ENCODE measurements around the gene PARP8. TPM values are rescaled to one million over a fixed set of nuclear protein-coding genes. Genes with fewer than 3 reads are reported as not detected.

Gene PARP8
- polyA plus RNA-seq, 1 donor (not counting 4 experiments of a cell fraction or from before 2014, with no cell fraction given), result 29.1 TPM

- no peak overlapping the region for H3K4me2 ChIP-seq (ENCODE audit: control insufficient read depth, extremely low read depth, insufficient read depth, low read depth, low read length)
- no peaks in the 10 kb centered on the region for H3K9me1 ChIP-seq (ENCODE audit: control insufficient read depth, extremely low read depth, insufficient read depth, low read length)
- FAIRE-seq, result no peak
- H3K9ac ChIP-seq (ENCODE audit: control insufficient read depth, extremely low read depth, insufficient read depth, low read length), result no peak overlapping the region
- no peaks in the 10 kb centered on the region for H4K20me1 ChIP-seq (ENCODE audit: control insufficient read depth, extremely low read depth, insufficient read depth, low read length)
- dilution Hi-C loops (cut with MboI; ENCODE audit: extremely low pct_ligation_motif_present, low sequenced_read_pairs), result no loop called here
- H3K27ac ChIP-seq (ENCODE audit: control insufficient read depth, insufficient read depth, low read length), result no peak overlapping the region
- H3K9me3 ChIP-seq (ENCODE audit: control insufficient read depth, low read depth, low read length), result no peaks in the 10 kb centered on the region
- H3K79me2 ChIP-seq (ENCODE audit: control insufficient read depth, insufficient read depth, low read length), result no peaks in the 10 kb centered on the region
- no peaks in the 10 kb centered on the region for H3K36me3 ChIP-seq (ENCODE audit: control insufficient read depth in 2 of 2, extremely low read depth in 1 of 2, insufficient read depth in 2 of 2, low read length in 2 of 2)
- no peaks in the 10 kb centered on the region for H3K4me1 ChIP-seq (ENCODE audit: control insufficient read depth, extremely low read depth, insufficient read depth, low read length)
- no peak overlapping the region for H3K4me3 ChIP-seq (ENCODE audit: control insufficient read depth in 2 of 3, extremely low read depth in 1 of 3, insufficient read depth in 2 of 3, low read depth in 1 of 3, low read length in 3 of 3)
- H2AFZ ChIP-seq (ENCODE audit: control insufficient read depth, low read length), result no peak overlapping the region
- H3K27me3 ChIP-seq (ENCODE audit: control insufficient read depth, extremely low read depth, insufficient read depth, low read length), result no peaks in the 10 kb centered on the region
- TF ChIP-seq, protein P1, sequence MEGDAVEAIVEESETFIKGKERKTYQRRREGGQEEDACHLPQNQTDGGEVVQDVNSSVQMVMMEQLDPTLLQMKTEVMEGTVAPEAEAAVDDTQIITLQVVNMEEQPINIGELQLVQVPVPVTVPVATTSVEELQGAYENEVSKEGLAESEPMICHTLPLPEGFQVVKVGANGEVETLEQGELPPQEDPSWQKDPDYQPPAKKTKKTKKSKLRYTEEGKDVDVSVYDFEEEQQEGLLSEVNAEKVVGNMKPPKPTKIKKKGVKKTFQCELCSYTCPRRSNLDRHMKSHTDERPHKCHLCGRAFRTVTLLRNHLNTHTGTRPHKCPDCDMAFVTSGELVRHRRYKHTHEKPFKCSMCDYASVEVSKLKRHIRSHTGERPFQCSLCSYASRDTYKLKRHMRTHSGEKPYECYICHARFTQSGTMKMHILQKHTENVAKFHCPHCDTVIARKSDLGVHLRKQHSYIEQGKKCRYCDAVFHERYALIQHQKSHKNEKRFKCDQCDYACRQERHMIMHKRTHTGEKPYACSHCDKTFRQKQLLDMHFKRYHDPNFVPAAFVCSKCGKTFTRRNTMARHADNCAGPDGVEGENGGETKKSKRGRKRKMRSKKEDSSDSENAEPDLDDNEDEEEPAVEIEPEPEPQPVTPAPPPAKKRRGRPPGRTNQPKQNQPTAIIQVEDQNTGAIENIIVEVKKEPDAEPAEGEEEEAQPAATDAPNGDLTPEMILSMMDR (optimal IDR thresholded peaks at IDR 0.05 in 1 of 3, IDR thresholded peaks at IDR 0.05 in 1 of 3, conservative IDR thresholded peaks at IDR 0.05 in 1 of 3; ENCODE audit: extremely low read depth in 1 of 3, insufficient read depth in 2 of 3, low read length in 3 of 3), result no peak
- no peak for TF ChIP-seq EZH2 (IDR thresholded peaks at IDR 0.05; ENCODE audit: low read length)
- no peak for DNase-seq (ENCODE audit: low read depth, low spot score)
Measured at GRCh38 chr5:50829023-50829422, 162.6 kb downstream of the PARP8 start.

DNA sequence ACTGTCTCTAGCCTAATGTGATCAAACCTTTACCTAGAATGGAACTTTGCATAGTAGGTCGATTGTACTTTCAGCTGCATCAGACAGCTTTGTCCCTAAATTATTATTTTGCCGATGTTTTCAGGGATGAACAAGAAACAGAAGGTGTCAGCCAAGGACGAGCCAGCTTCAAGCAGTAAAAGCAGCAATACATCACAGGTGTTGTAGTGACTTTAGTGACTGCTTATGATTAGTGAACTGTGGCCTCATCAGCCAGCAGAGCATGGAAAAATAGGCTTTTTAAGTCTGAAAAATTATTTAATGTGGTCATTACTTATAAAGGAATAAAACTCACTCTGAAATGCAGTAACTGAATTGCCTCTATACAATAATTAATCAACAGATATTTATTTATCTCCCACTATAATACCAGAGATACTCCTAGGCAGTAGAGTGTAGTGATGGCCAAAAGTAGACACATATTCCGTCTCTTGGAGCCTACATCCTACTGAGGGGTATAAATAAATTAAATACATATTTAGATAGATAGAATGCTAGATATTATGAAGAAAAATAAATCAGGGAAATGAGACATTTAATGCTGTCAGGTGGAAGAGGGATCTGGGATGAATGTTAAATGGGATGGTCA is 166.3 kb downstream of the PARP8 start:
- Histone ChIP-seq H3K9me1 (ENCODE audit: control insufficient read depth, extremely low read depth, insufficient read depth, low read length) (no peaks in the 10 kb centered on the region), H4K20me1 (ENCODE audit: control insufficient read depth, extremely low read depth, insufficient read depth, low read length) (no peaks in the 10 kb centered on the region), H3K9ac (ENCODE audit: control insufficient read depth, extremely low read depth, insufficient read depth, low read length) (no peak overlapping the region), H3K4me1 (ENCODE audit: control insufficient read depth, extremely low read depth, insufficient read depth, low read length) (no peaks in the 10 kb centered on the region), H3K4me2 (ENCODE audit: control insufficient read depth, extremely low read depth, insufficient read depth, low read depth, low read length) (no peak overlapping the region), H3K27ac (ENCODE audit: control insufficient read depth, insufficient read depth, low read length) (no peak overlapping the region), H3K27me3 (ENCODE audit: control insufficient read depth, extremely low read depth, insufficient read depth, low read length) (no peaks in the 10 kb centered on the region), H2AFZ (ENCODE audit: control insufficient read depth, low read length) (no peak overlapping the region), H3K9me3 (ENCODE audit: control insufficient read depth, low read depth, low read length) (no peaks in the 10 kb centered on the region), H3K79me2 (ENCODE audit: control insufficient read depth, insufficient read depth, low read length) (no peaks in the 10 kb centered on the region), H3K36me3 (ENCODE audit: control insufficient read depth in 2 of 2, extremely low read depth in 1 of 2, insufficient read depth in 2 of 2, low read length in 2 of 2) (no peaks in the 10 kb centered on the region), H3K4me3 (ENCODE audit: control insufficient read depth in 2 of 3, extremely low read depth in 1 of 3, insufficient read depth in 2 of 3, low read depth in 1 of 3, low read length in 3 of 3) (no peak overlapping the region)
- TF ChIP-seq, protein P1 (optimal IDR thresholded peaks at IDR 0.05 in 1 of 3, IDR thresholded peaks at IDR 0.05 in 1 of 3, conservative IDR thresholded peaks at IDR 0.05 in 1 of 3; ENCODE audit: extremely low read depth in 1 of 3, insufficient read depth in 2 of 3, low read length in 3 of 3), result no peak
- TF ChIP-seq EZH2 (IDR thresholded peaks at IDR 0.05; ENCODE audit: low read length), result no peak
- no peak for DNase-seq (ENCODE audit: low read depth, low spot score)
- dilution Hi-C loops (cut with MboI; ENCODE audit: extremely low pct_ligation_motif_present, low sequenced_read_pairs), result no loop called here
- FAIRE-seq, result no peak
